ENCODE results near the gene IQCF6. TPM values are rescaled to one million over a fixed set of nuclear protein-coding genes. Genes with fewer than 3 reads are reported as not detected.

The IQCF6 gene
- polyA plus RNA-seq, 1 of the 3 experiments (the other 2 are of a cell fraction) = not detected

DNA sequence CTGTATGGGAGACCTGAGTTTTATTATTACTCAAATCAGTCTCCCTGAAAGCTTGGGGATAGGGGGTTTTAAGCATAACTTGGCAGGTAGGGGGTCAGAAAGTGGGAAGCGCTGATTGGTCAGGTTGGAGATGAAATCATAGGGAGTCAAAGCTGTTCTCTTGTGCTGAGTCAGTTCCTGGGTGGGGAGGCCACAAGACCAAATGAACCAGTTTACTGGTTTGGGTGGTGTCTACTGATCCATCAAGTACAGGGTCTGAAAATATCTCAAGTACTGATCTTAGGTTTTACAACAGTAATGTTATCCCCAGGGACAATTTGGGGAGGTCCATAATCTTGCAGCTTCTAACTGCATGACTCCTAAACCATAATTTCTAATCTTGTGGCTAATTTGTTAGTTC is 17.8 kb upstream of the IQCF6 start:
- Histone ChIP-seq H3K79me2 (ENCODE audit: insufficient read depth) (no peaks in the 10 kb centered on the region), H3K4me2 (no peak overlapping the region), H3K9me3 (no peaks in the 10 kb centered on the region), H2AFZ (ENCODE audit: low read depth) (no peak overlapping the region), H3F3A (replicated peaks; ENCODE audit: insufficient read depth) (no peaks in the 10 kb centered on the region), H3K4me3 (ENCODE audit: low read depth in 2 of 2, low read length in 1 of 2) (no peak overlapping the region), H3K9ac (no peak overlapping the region), H3K27me3 (ENCODE audit: insufficient read depth) (no peaks in the 10 kb centered on the region; the same call in 1 of the 2 replicates), H3K4me1 (ENCODE audit: control insufficient read depth in 1 of 2, insufficient read depth in 2 of 2, low read depth in 1 of 2, low read length in 1 of 2) (peaks cover 0 to 13% of the 10 kb centered on the region in 2 experiments; a peak in 2 of 4 replicates), H4K20me1 (ENCODE audit: insufficient read depth) (no peaks in the 10 kb centered on the region), H3K36me3 (replicated peaks in 1 of 2; ENCODE audit: control insufficient read depth in 1 of 2, insufficient read depth in 2 of 2, low read length in 1 of 2) (no peaks in the 10 kb centered on the region), H3K9me2 (no peaks in the 10 kb centered on the region), H3K27ac (ENCODE audit: low read depth in 2 of 2, low read length in 1 of 2) (no peak overlapping the region)
- WGBS (ENCODE audit: low lambda C conversion rate) = 56% methylated on average over 1 of the region's 1 CpG
- ChIA-PET POLR2A (no interaction called here), CTCF (interaction anchor here (1.0 to 10.1 kb wide), 5 partner anchors 18 to 295 kb away, joined by 3 to 138 read pairs (median 4); partner anchors contain the start of gene IQCF6)
- TF ChIP-seq SMC3 (IDR thresholded peaks at IDR 0.05; ENCODE audit: low read depth, low read length) = no peak
- TF ChIP-seq RAD21 (IDR thresholded peaks at IDR 0.05; ENCODE audit: low read length) = no peak
- TF ChIP-seq, protein P1, sequence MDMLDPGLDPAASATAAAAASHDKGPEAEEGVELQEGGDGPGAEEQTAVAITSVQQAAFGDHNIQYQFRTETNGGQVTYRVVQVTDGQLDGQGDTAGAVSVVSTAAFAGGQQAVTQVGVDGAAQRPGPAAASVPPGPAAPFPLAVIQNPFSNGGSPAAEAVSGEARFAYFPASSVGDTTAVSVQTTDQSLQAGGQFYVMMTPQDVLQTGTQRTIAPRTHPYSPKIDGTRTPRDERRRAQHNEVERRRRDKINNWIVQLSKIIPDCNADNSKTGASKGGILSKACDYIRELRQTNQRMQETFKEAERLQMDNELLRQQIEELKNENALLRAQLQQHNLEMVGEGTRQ (IDR thresholded peaks at IDR 0.05; ENCODE audit: borderline replicate concordance, low read depth, low read length) = no peak
- TF ChIP-seq GABPA (IDR thresholded peaks at IDR 0.05; ENCODE audit: low read depth) = no peak
- no peak for DNase-seq

DNA sequence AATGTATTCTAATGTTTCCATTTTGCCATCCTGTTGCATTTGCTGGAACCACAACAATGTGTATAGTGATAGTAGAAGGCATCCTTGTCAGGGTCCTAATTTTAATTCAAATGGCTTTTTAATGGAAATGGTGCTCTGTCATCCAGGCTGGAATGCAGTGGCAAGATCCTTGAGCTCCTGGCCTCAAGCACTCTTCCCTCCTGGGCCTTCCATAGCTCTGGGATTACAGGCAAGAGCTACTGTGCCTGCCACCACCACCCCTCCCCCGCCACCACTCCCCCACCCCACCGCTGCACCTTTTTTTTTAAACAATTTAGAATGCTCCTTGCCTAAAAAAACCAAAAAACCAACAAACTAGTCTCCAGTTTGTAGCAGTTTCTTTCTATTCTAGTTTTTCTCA is 15.2 kb upstream of the IQCF6 start:
- Histone ChIP-seq H3K79me2 (ENCODE audit: insufficient read depth) (no peaks in the 10 kb centered on the region), H2AFZ (ENCODE audit: low read depth) (no peak overlapping the region), H3K4me2 (no peak overlapping the region), H3K4me3 (ENCODE audit: low read depth in 2 of 2, low read length in 1 of 2) (no peak overlapping the region), H3K27me3 (ENCODE audit: insufficient read depth) (no peaks in the 10 kb centered on the region; the same call in 1 of the 2 replicates), H3K9me3 (no peaks in the 10 kb centered on the region), H3K36me3 (replicated peaks in 1 of 2; ENCODE audit: control insufficient read depth in 1 of 2, insufficient read depth in 2 of 2, low read length in 1 of 2) (no peaks in the 10 kb centered on the region), H3K4me1 (ENCODE audit: control insufficient read depth in 1 of 2, insufficient read depth in 2 of 2, low read depth in 1 of 2, low read length in 1 of 2) (no peaks in the 10 kb centered on the region; a peak in 1 of 4 replicates), H4K20me1 (ENCODE audit: insufficient read depth) (no peaks in the 10 kb centered on the region), H3K9ac (no peak overlapping the region), H3K27ac (ENCODE audit: low read depth in 2 of 2, low read length in 1 of 2) (no peak overlapping the region), H3K9me2 (no peaks in the 10 kb centered on the region), H3F3A (replicated peaks; ENCODE audit: insufficient read depth) (no peaks in the 10 kb centered on the region)
- POLR2A ChIA-PET = no interaction called here
- CTCF ChIA-PET = interaction anchor here (10.1 kb wide), 1 partner anchor 76 kb away, joined by 138 read pairs; no protein-coding TSS in a partner anchor
- no peak for DNase-seq
- WGBS (ENCODE audit: low lambda C conversion rate) = 20% methylated on average over 2 of the region's 2 CpGs
- TF ChIP-seq MEF2A (IDR thresholded peaks at IDR 0.05; ENCODE audit: borderline replicate concordance, low read depth) (no peak), SMC3 (IDR thresholded peaks at IDR 0.05; ENCODE audit: low read depth, low read length) (no peak), EP300 (IDR thresholded peaks at IDR 0.05; ENCODE audit: borderline replicate concordance in 1 of 2, low read depth in 1 of 2, low read length in 1 of 2) (no peak), MXI1 (IDR thresholded peaks at IDR 0.05; ENCODE audit: low read depth, low read length) (no peak), EZH2phosphoT487 (IDR thresholded peaks at IDR 0.05; ENCODE audit: borderline replicate concordance, low read depth) (no peak), NRF1 (IDR thresholded peaks at IDR 0.05; ENCODE audit: low read depth, low read length) (no peak), RCOR1 (IDR thresholded peaks at IDR 0.05; ENCODE audit: low read length) (no peak), FOSL2 (IDR thresholded peaks at IDR 0.05; ENCODE audit: borderline replicate concordance, low read depth) (no peak), SIN3A (IDR thresholded peaks at IDR 0.05; ENCODE audit: borderline replicate concordance, low read depth, low read length) (no peak), RAD21 (IDR thresholded peaks at IDR 0.05; ENCODE audit: low read length) (no peak), GABPA (IDR thresholded peaks at IDR 0.05; ENCODE audit: low read depth) (no peak), TEAD4 (IDR thresholded peaks at IDR 0.05; ENCODE audit: borderline replicate concordance, insufficient read depth) (no peak), TCF12 (IDR thresholded peaks at IDR 0.05) (no peak), TAF1 (IDR thresholded peaks at IDR 0.05; ENCODE audit: borderline replicate concordance, low read depth, low read length) (no peak), ELF1 (IDR thresholded peaks at IDR 0.05) (no peak)
- TF ChIP-seq, protein P2, sequence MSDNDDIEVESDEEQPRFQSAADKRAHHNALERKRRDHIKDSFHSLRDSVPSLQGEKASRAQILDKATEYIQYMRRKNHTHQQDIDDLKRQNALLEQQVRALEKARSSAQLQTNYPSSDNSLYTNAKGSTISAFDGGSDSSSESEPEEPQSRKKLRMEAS (IDR thresholded peaks at IDR 0.05; ENCODE audit: low read depth) = no peak
- TF ChIP-seq, protein P3, sequence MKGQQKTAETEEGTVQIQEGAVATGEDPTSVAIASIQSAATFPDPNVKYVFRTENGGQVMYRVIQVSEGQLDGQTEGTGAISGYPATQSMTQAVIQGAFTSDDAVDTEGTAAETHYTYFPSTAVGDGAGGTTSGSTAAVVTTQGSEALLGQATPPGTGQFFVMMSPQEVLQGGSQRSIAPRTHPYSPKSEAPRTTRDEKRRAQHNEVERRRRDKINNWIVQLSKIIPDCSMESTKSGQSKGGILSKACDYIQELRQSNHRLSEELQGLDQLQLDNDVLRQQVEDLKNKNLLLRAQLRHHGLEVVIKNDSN (IDR thresholded peaks at IDR 0.05; ENCODE audit: borderline replicate concordance, low read depth) = no peak
- TF ChIP-seq, protein P4, sequence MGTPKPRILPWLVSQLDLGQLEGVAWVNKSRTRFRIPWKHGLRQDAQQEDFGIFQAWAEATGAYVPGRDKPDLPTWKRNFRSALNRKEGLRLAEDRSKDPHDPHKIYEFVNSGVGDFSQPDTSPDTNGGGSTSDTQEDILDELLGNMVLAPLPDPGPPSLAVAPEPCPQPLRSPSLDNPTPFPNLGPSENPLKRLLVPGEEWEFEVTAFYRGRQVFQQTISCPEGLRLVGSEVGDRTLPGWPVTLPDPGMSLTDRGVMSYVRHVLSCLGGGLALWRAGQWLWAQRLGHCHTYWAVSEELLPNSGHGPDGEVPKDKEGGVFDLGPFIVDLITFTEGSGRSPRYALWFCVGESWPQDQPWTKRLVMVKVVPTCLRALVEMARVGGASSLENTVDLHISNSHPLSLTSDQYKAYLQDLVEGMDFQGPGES (IDR thresholded peaks at IDR 0.05; ENCODE audit: low read depth, low read length) = no peak
- TF ChIP-seq, protein P5, sequence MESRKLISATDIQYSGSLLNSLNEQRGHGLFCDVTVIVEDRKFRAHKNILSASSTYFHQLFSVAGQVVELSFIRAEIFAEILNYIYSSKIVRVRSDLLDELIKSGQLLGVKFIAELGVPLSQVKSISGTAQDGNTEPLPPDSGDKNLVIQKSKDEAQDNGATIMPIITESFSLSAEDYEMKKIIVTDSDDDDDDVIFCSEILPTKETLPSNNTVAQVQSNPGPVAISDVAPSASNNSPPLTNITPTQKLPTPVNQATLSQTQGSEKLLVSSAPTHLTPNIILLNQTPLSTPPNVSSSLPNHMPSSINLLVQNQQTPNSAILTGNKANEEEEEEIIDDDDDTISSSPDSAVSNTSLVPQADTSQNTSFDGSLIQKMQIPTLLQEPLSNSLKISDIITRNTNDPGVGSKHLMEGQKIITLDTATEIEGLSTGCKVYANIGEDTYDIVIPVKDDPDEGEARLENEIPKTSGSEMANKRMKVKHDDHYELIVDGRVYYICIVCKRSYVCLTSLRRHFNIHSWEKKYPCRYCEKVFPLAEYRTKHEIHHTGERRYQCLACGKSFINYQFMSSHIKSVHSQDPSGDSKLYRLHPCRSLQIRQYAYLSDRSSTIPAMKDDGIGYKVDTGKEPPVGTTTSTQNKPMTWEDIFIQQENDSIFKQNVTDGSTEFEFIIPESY (IDR thresholded peaks at IDR 0.05; ENCODE audit: borderline replicate concordance, low read depth) = no peak
